ENCODE measurements around the gene RNF7.
A peak's percentile ranks its signal among the peaks of the same experiment; 100 is the strongest.

Gene RNF7

GRCh38 chr3:141796081-141796888 is 58.2 kb downstream of the RNF7 start:
- CTCF ChIA-PET: interaction anchor here (1.0 to 1.1 kb wide), 3 partner anchors 79 to 80 kb away, joined by 3 to 5 read pairs (median 3); partner anchors contain the start of gene ATP1B3
- H3K27ac Mint-ChIP-seq: peak overlapping the region; percentile 96
- H3K4me1 Mint-ChIP-seq: peaks cover 53% of the 10 kb centered on the region

More at GRCh38 chr3:141796081-141796888, 58.2 kb downstream of the RNF7 start:
- Mint-ChIP-seq H3K36me3 (no peaks in the 10 kb centered on the region), H3K9me3 (no peaks in the 10 kb centered on the region), H3K27me3 (no peaks in the 10 kb centered on the region), H3K4me3 (peak overlapping the region; percentile 83)
- peak; percentile 82 for DNase-seq

Data from activated naive CD4-positive, alpha-beta T cell treated with anti-CD3 and anti-CD28 coated beads, Interleukin-2, amount 10 ng/mL, durations not matched to agents 7 days and 5 days (primary cell).